ENCODE measurements around the gene RSPH3. TPM values are rescaled to one million over a fixed set of nuclear protein-coding genes. Genes with fewer than 3 reads are reported as not detected.

Gene RSPH3
- 1 to 10 TPM; 1.8 to 2.0 TPM for total RNA-seq

GRCh38 chr6:158999666-159000403 lies at the start of gene RSPH3:
RSPH3 (minus strand) TSS chr6:159000202; CDS start chr6:158999550, 652 bp downstream.

GRCh38 chr6:159044899-159045727 lies 45.1 kb upstream of the RSPH3 start, which contains the start of gene TAGAP:
TAGAP (minus strand) TSS chr6:159044991; CDS start chr6:159044146, 845 bp downstream.

Other genes starting within 250 kb of the RSPH3 start
- 100 to 1,000 TPM; 183 to 185 TPM for gene EZR, start 180.8 kb downstream of the RSPH3 start, total RNA-seq
- 10 to 100 TPM; 65.5 to 65.7 TPM for gene TAGAP, start 44.8 kb upstream of the RSPH3 start, total RNA-seq
- not detected for gene FNDC1, start 169.2 kb upstream of the RSPH3 start, total RNA-seq